ENCODE data around the gene EIF2B1.

- TF ChIP-seq EP300 (IDR thresholded peaks at IDR 0.05; ENCODE audit: low read depth) (no peak), POLR2A (IDR thresholded peaks at IDR 0.05) (no peak), CTCF (IDR thresholded peaks at IDR 0.05) (no peak), POLR2AphosphoS5 (IDR thresholded peaks at IDR 0.05) (no peak)
These were observed 20.7 kb upstream of the EIF2B1 start for GRCh38 chr12:123654129-123654701.

Measured in transverse colon (tissue), 4 donors.